Trophoblast cell (in vitro differentiated cells and primary cell): ENCODE results near the gene CD300LB.

ENCODE experiments used
- DNase-seq, 2 donors: peaks; one replicate each; pipeline ENCODE4 v3.0.0-alpha.2; 2016
- H2AFZ ChIP-seq: 2 replicates; pipeline ENCODE4 v1.6.1; 2013; ENCODE audit warnings: low read length, moderate library complexity, mild to moderate bottlenecking; ENCODE audit not compliant: insufficient read depth, poor library complexity
- H2AK5ac ChIP-seq: 2 replicates; pipeline ENCODE4 v1.6.1; 2013; ENCODE audit warnings: mild to moderate bottlenecking, low read length
- H2BK120ac ChIP-seq: 2 replicates; pipeline ENCODE4 v1.6.1; 2013; ENCODE audit warnings: low read length, mild to moderate bottlenecking, moderate library complexity; ENCODE audit not compliant: insufficient read depth, poor library complexity
- H2BK12ac ChIP-seq: 2 replicates; pipeline ENCODE4 v1.6.1; 2013; ENCODE audit warnings: mild to moderate bottlenecking, low read length, moderate library complexity
- H2BK5ac ChIP-seq: 2 replicates; pipeline ENCODE4 v1.6.1; 2013; ENCODE audit warnings: low read length, low read depth, moderate library complexity, mild to moderate bottlenecking; ENCODE audit not compliant: poor library complexity
- H3K14ac ChIP-seq: 2 replicates; pipeline ENCODE4 v1.6.1; 2013; ENCODE audit warnings: mild to moderate bottlenecking, low read length
- H3K18ac ChIP-seq: 2 replicates; pipeline ENCODE4 v1.6.1; 2013; ENCODE audit warnings: mild to moderate bottlenecking, low read length
- H3K23ac ChIP-seq: 2 replicates; pipeline ENCODE4 v1.6.1; 2013; ENCODE audit warnings: low read length
- H3K27ac ChIP-seq: 2 replicates; pipeline ENCODE4 v1.5.1; 2013; ENCODE audit warnings: low read depth, mild to moderate bottlenecking, inconsistent platforms, low read length, moderate library complexity
- H3K27me3 ChIP-seq: 2 replicates; pipeline ENCODE4 v1.6.1; 2013; ENCODE audit warnings: inconsistent platforms, mild to moderate bottlenecking, low read length, moderate library complexity; ENCODE audit not compliant: insufficient read depth
- H3K36me3 ChIP-seq, 2 experiments: 1 replicate in 1 of 2; 2 replicates in 1 of 2; pipeline ENCODE4 v1.6.1; 2013; ENCODE audit warnings: low read length in 2 of 2, mild to moderate bottlenecking in 2 of 2, moderate library complexity in 1 of 2; ENCODE audit not compliant: insufficient read depth in 2 of 2, control insufficient read depth in 1 of 2
- H3K4ac ChIP-seq: 2 replicates; pipeline ENCODE4 v1.6.1; 2013; ENCODE audit warnings: low read depth, mild to moderate bottlenecking, low read length, moderate library complexity
- H3K4me1 ChIP-seq, 2 experiments: 1 replicate in 1 of 2; 2 replicates in 1 of 2; pipeline ENCODE4 v1.6.1; 2013; ENCODE audit warnings: low read length in 2 of 2, mild to moderate bottlenecking in 2 of 2, moderate library complexity in 1 of 2; ENCODE audit not compliant: insufficient read depth in 2 of 2, control insufficient read depth in 1 of 2
- H3K4me2 ChIP-seq: 2 replicates; pipeline ENCODE4 v1.6.1; 2013; ENCODE audit warnings: inconsistent platforms, mild to moderate bottlenecking, low read length, moderate library complexity
- H3K4me3 ChIP-seq: 2 replicates; pipeline ENCODE4 v1.5.1; 2013; ENCODE audit warnings: mild to moderate bottlenecking, low read depth, low read length, inconsistent platforms
- H3K79me1 ChIP-seq: one replicate; pipeline ENCODE4 v1.6.1; 2013; ENCODE audit warnings: low read length
- H3K79me2 ChIP-seq: 2 replicates; pipeline ENCODE4 v1.6.1; 2013; ENCODE audit warnings: low read length, mild to moderate bottlenecking; ENCODE audit not compliant: control insufficient read depth, insufficient read depth, poor library complexity
- H3K9ac ChIP-seq: 2 replicates; pipeline ENCODE4 v1.6.1; 2013; ENCODE audit warnings: mild to moderate bottlenecking, low read length
- H3K9me3 ChIP-seq: 2 replicates; pipeline ENCODE4 v1.6.1; 2013; ENCODE audit warnings: low read depth, mild to moderate bottlenecking, control low read depth, inconsistent platforms, low read length; ENCODE audit not compliant: insufficient read depth
- H4K12ac ChIP-seq: 2 replicates; pipeline ENCODE4 v1.6.1; 2013; ENCODE audit warnings: low read depth, mild to moderate bottlenecking, low read length, moderate library complexity
- H4K8ac ChIP-seq: 2 replicates; pipeline ENCODE4 v1.6.1; 2013; ENCODE audit warnings: low read depth, mild to moderate bottlenecking, low read length, moderate library complexity
- H4K91ac ChIP-seq: one replicate; pipeline ENCODE4 v1.6.1; 2013; ENCODE audit warnings: low read depth, mild to moderate bottlenecking, low read length, moderate library complexity
- WGBS: extraction: QIAGEN DNeasy Blood & Tissue Kit; methylation state at CpG from one replicate; pipeline ENCODE4 v1.1.7; 2013; ENCODE audit warnings: missing lambda C conversion rate; ENCODE audit not compliant: insufficient read length, insufficient coverage; ENCODE audit errors: extremely low coverage; 5-methylcytosine and 5-hydroxymethylcytosine counted together

CD300LB gene

DNA sequence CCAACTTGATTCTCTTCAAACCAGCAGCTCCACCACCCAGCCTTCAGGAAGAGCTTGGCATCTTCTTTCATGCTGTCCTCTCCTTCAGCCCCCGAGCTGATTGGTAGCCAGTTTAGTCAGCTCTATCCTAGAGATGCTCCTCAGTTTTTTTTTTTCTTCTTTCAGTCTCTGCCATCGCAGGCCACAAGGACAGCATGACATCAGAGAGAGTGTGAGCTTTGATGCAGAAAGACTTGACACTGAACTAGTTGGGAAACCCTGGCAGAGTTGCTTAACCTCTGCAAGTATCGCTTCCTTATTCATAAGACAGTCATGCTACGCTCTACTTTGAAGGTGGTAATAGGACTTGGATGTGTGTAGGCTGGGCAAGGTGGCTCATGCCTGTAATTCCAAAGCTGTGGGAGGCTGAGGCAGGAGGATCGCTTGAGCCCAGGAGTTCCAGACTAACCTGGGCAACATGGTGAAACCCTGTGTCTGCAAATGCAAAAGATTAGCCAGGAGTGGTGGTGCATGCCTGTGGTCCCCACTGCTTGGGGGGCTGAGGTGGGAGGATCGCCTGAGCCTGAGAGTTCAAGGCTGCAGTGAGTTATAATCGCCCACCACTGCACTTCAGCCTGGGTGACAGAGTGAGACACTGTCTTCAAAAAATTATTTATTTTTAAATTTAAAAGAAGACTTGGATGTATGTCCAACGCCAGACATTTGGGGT is 2.6 kb downstream of the CD300LB start:
- no CpG with 5 or more reads among the region's 8 CpGs for WGBS
- H3K79me1 ChIP-seq = no peaks in the 10 kb centered on the region
- no peak overlapping the region for H3K9ac ChIP-seq
- H3K4me3 ChIP-seq = no peak overlapping the region
- H3K27me3 ChIP-seq = no peaks in the 10 kb centered on the region
- no peak overlapping the region for H2BK120ac ChIP-seq
- no peak overlapping the region for H4K91ac ChIP-seq
- no peak overlapping the region for H2AFZ ChIP-seq
- H2AK5ac ChIP-seq = no peak overlapping the region
- H3K18ac ChIP-seq = no peak overlapping the region
- H3K4ac ChIP-seq = no peak overlapping the region
- H3K27ac ChIP-seq = no peak overlapping the region
- H3K4me2 ChIP-seq = no peak overlapping the region
- H4K8ac ChIP-seq = no peak overlapping the region
- no peak overlapping the region for H4K12ac ChIP-seq
- DNase-seq = peak; percentile 39 to 48
- H3K36me3 ChIP-seq = no peaks in the 10 kb centered on the region
- H3K14ac ChIP-seq = no peak overlapping the region
- H3K9me3 ChIP-seq = peaks cover 6% of the 10 kb centered on the region
- H2BK5ac ChIP-seq = no peak overlapping the region
- no peak overlapping the region for H2BK12ac ChIP-seq
- no peak overlapping the region for H3K23ac ChIP-seq
- no peaks in the 10 kb centered on the region for H3K79me2 ChIP-seq
- no peaks in the 10 kb centered on the region for H3K4me1 ChIP-seq

DNA sequence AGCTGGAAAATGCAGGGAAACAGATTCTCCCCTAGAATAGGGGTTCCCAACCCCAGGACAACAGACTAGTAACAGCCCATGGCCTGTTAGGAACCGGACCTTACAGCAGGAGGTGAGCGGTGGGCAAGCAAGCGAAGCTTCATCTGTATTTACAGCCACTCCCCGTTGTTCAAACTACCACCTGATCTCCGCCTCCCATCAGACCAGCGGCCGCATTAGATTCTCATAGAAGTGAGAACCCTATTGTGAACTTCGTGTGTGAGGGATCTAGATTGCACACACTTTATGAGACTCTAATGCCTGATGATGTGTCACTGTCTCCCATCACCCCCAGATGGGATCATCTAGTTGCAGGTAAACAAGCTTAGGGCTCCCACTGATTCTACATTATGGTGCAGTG is 3.5 kb downstream of the CD300LB start:
- peaks cover 14% of the 10 kb centered on the region for H3K9me3 ChIP-seq
- H3K4me3 ChIP-seq = no peak overlapping the region
- no peak overlapping the region for H3K23ac ChIP-seq
- no peaks in the 10 kb centered on the region for H3K4me1 ChIP-seq
- H3K79me1 ChIP-seq = no peaks in the 10 kb centered on the region
- H2AFZ ChIP-seq = no peak overlapping the region
- no peak overlapping the region for H4K91ac ChIP-seq
- H3K4ac ChIP-seq = no peak overlapping the region
- H2AK5ac ChIP-seq = no peak overlapping the region
- H4K8ac ChIP-seq = no peak overlapping the region
- no peak overlapping the region for H3K4me2 ChIP-seq
- no CpG with 5 or more reads among the region's 8 CpGs for WGBS
- H2BK5ac ChIP-seq = no peak overlapping the region
- no peaks in the 10 kb centered on the region for H3K36me3 ChIP-seq
- no peak overlapping the region for H3K14ac ChIP-seq
- no peak overlapping the region for H3K9ac ChIP-seq
- no peak overlapping the region for H2BK12ac ChIP-seq
- no peak for DNase-seq
- no peak overlapping the region for H4K12ac ChIP-seq
- no peak overlapping the region for H3K18ac ChIP-seq
- no peak overlapping the region for H2BK120ac ChIP-seq
- H3K27ac ChIP-seq = no peak overlapping the region
- H3K27me3 ChIP-seq = no peaks in the 10 kb centered on the region
- H3K79me2 ChIP-seq = no peaks in the 10 kb centered on the region

DNA sequence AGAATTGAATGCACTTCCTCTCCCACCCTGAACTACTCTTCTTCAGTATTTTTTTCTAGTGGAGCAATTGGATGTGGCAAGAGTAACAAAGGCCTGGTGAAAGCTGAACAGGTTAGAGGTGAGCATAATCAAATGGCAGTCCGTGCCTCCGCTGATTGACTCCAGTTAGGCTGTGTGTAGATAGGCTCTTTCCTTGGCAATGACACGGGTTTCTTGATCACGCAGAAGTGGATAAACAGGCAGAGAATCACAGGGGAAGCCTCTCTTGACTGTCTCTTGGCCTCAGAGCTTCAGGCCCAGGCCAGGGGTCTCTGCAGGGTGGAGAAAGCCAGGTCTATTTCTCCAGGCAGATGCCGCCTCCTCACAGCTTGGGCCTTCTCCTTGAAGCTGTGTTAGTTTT is 4.2 kb downstream of the CD300LB start:
- Histone ChIP-seq H4K12ac (no peak overlapping the region), H2BK5ac (no peak overlapping the region), H2BK12ac (no peak overlapping the region), H3K9me3 (peaks cover 15% of the 10 kb centered on the region), H3K4me2 (no peak overlapping the region), H2BK120ac (no peak overlapping the region), H3K27me3 (no peaks in the 10 kb centered on the region), H3K4ac (no peak overlapping the region), H3K23ac (no peak overlapping the region), H3K79me2 (no peaks in the 10 kb centered on the region), H3K9ac (no peak overlapping the region), H3K4me1 (no peaks in the 10 kb centered on the region), H3K79me1 (no peaks in the 10 kb centered on the region), H3K18ac (no peak overlapping the region), H3K27ac (no peak overlapping the region), H3K14ac (no peak overlapping the region), H3K36me3 (no peaks in the 10 kb centered on the region), H2AFZ (no peak overlapping the region), H4K8ac (no peak overlapping the region), H2AK5ac (no peak overlapping the region), H3K4me3 (no peak overlapping the region), H4K91ac (no peak overlapping the region)
- DNase-seq = no peak
- WGBS = no CpG with 5 or more reads among the region's 5 CpGs

GRCh38 chr17:74526681-74527080 is 4.6 kb downstream of the CD300LB start:
- no peaks in the 10 kb centered on the region for H3K4me1 ChIP-seq
- H4K91ac ChIP-seq = no peak overlapping the region
- no peak overlapping the region for H2AK5ac ChIP-seq
- no peak overlapping the region for H2BK120ac ChIP-seq
- H4K8ac ChIP-seq = no peak overlapping the region
- H3K4me2 ChIP-seq = no peak overlapping the region
- no peaks in the 10 kb centered on the region for H3K36me3 ChIP-seq
- H3K79me2 ChIP-seq = no peaks in the 10 kb centered on the region
- H3K27me3 ChIP-seq = no peaks in the 10 kb centered on the region
- H2AFZ ChIP-seq = no peak overlapping the region
- H3K23ac ChIP-seq = no peak overlapping the region
- no peak overlapping the region for H3K14ac ChIP-seq
- WGBS = no CpG with 5 or more reads among the region's 3 CpGs
- H3K27ac ChIP-seq = no peak overlapping the region
- no peak overlapping the region for H3K9ac ChIP-seq
- no peak overlapping the region for H3K18ac ChIP-seq
- no peaks in the 10 kb centered on the region for H3K79me1 ChIP-seq
- H3K9me3 ChIP-seq = peaks cover 18% of the 10 kb centered on the region
- no peak overlapping the region for H3K4ac ChIP-seq
- no peak for DNase-seq
- no peak overlapping the region for H2BK5ac ChIP-seq
- H3K4me3 ChIP-seq = no peak overlapping the region
- H4K12ac ChIP-seq = no peak overlapping the region
- H2BK12ac ChIP-seq = no peak overlapping the region
